Measurements from ENCODE around the gene ZNF473. TPM values are rescaled to one million over a fixed set of nuclear protein-coding genes. Genes with fewer than 3 reads are reported as not detected.

Gene ZNF473
- total and polyA plus RNA-seq, 2 of the 13 experiments (the other 11 are each of a cell fraction or from before 2014, with no cell fraction given): 5.8 to 11.9 TPM

GRCh38 chr19:50025022-50025793, 597 bp upstream of the ZNF473 start, which contains the start of gene VRK3 (continued):
- TF ChIP-seq SALL2 (CRISPR knock-in tag; IDR thresholded peaks at IDR 0.05) (peak; percentile 57), SPEN (CRISPR knock-in tag; IDR thresholded peaks at IDR 0.05; ENCODE audit: low read depth) (0 out of 2 replicates have a peak, but pooled peaks have one; percentile 23), ZNF589 (CRISPR knock-in tag; conservative IDR thresholded peaks at IDR 0.05) (no peak), GZF1 (CRISPR knock-in tag; IDR thresholded peaks at IDR 0.05) (0 out of 2 replicates have a peak, but pooled peaks have one; percentile 52), ZNF326 (CRISPR knock-in tag; IDR thresholded peaks at IDR 0.05; ENCODE audit: borderline replicate concordance) (no peak), SAP130 (CRISPR knock-in tag; IDR thresholded peaks at IDR 0.05; ENCODE audit: low read depth) (peak; percentile 0; the same call in 1 of the 2 replicates), IRF1 (CRISPR knock-in tag; IDR thresholded peaks at IDR 0.05; ENCODE audit: low read depth) (no peak), RAD21 (CRISPR knock-in tag; IDR thresholded peaks at IDR 0.05) (0 out of 2 replicates have a peak, but pooled peaks have one; percentile 25), ZNF598 (CRISPR knock-in tag; IDR thresholded peaks at IDR 0.05; ENCODE audit: borderline replicate concordance) (peak; percentile 18; the same call in 1 of the 2 replicates), THAP9 (CRISPR knock-in tag; IDR thresholded peaks at IDR 0.05; ENCODE audit: borderline replicate concordance) (no peak), FOXK1 (CRISPR knock-in tag; IDR thresholded peaks at IDR 0.05; ENCODE audit: borderline replicate concordance, low read depth) (0 out of 2 replicates have a peak, but pooled peaks have one; percentile 3), ZNF296 (CRISPR knock-in tag; conservative IDR thresholded peaks at IDR 0.05) (no peak), ZFP91 (CRISPR knock-in tag; IDR thresholded peaks at IDR 0.05; ENCODE audit: borderline replicate concordance) (peak; percentile 19; the same call in 1 of the 2 replicates), ZBTB7B (CRISPR knock-in tag; IDR thresholded peaks at IDR 0.05) (peak; percentile 55), ZNF446 (CRISPR knock-in tag; IDR thresholded peaks at IDR 0.05) (no peak), USF2 (IDR thresholded peaks at IDR 0.05; ENCODE audit: low read depth, low read length) (peak; percentile 45; the same call in 1 of the 2 replicates), USF2 (CRISPR knock-in tag; IDR thresholded peaks at IDR 0.05; ENCODE audit: borderline replicate concordance) (no peak), NR2C2 (CRISPR knock-in tag; IDR thresholded peaks at IDR 0.05; ENCODE audit: borderline replicate concordance) (peak; percentile 45; the same call in 1 of the 2 replicates), ZNF263 (CRISPR knock-in tag; IDR thresholded peaks at IDR 0.05) (no peak), TFAP4 (IDR thresholded peaks at IDR 0.05; ENCODE audit: borderline replicate concordance, low read depth) (0 out of 2 replicates have a peak, but pooled peaks have one; percentile 13)
